Measurements from ENCODE around the gene SNRK.

Gene SNRK

GRCh38 chr3:43319376-43319775 lies 33.0 kb downstream of the SNRK start:
- H3K36me3 ChIP-seq (ENCODE audit: insufficient read depth, insufficient read length, low read length): peaks cover 3% of the 10 kb centered on the region
- H3K9ac ChIP-seq (ENCODE audit: insufficient read length, low read depth): no peak overlapping the region
- H3K27me3 ChIP-seq (ENCODE audit: insufficient read depth, insufficient read length): no peaks in the 10 kb centered on the region
- no peak for DNase-seq (ENCODE audit: low read depth, low spot score)
- no peaks in the 10 kb centered on the region for H3K4me1 ChIP-seq (ENCODE audit: insufficient read depth, insufficient read length)
- TF ChIP-seq YY1 (IDR thresholded peaks at IDR 0.05; ENCODE audit: insufficient read depth, insufficient read length) (no peak), ZNF274 (IDR thresholded peaks at IDR 0.05; ENCODE audit: low read depth, low read length) (no peak), SUZ12 (IDR thresholded peaks at IDR 0.05; ENCODE audit: extremely low read depth, insufficient read depth, insufficient read length) (no peak)
- H3K9me3 ChIP-seq (ENCODE audit: insufficient read depth, low read length): no peaks in the 10 kb centered on the region
- no peak overlapping the region for H3K4me3 ChIP-seq (ENCODE audit: insufficient read length, low read depth)

GRCh38 chr3:43319794-43320193 lies 33.5 kb downstream of the SNRK start:
- Histone ChIP-seq H3K36me3 (ENCODE audit: insufficient read depth, insufficient read length, low read length) (peaks cover 3% of the 10 kb centered on the region), H3K4me1 (ENCODE audit: insufficient read depth, insufficient read length) (no peaks in the 10 kb centered on the region), H3K4me3 (ENCODE audit: insufficient read length, low read depth) (no peak overlapping the region), H3K9me3 (ENCODE audit: insufficient read depth, low read length) (no peaks in the 10 kb centered on the region), H3K9ac (ENCODE audit: insufficient read length, low read depth) (no peak overlapping the region), H3K27me3 (ENCODE audit: insufficient read depth, insufficient read length) (no peaks in the 10 kb centered on the region)
- no peak for DNase-seq (ENCODE audit: low read depth, low spot score)
- TF ChIP-seq ZNF274 (IDR thresholded peaks at IDR 0.05; ENCODE audit: low read depth, low read length) (no peak), SUZ12 (IDR thresholded peaks at IDR 0.05; ENCODE audit: extremely low read depth, insufficient read depth, insufficient read length) (no peak), YY1 (IDR thresholded peaks at IDR 0.05; ENCODE audit: insufficient read depth, insufficient read length) (no peak)

GRCh38 chr3:43320288-43320687 lies 33.9 kb downstream of the SNRK start:
- no peaks in the 10 kb centered on the region for H3K4me1 ChIP-seq (ENCODE audit: insufficient read depth, insufficient read length)
- H3K9me3 ChIP-seq (ENCODE audit: insufficient read depth, low read length): no peaks in the 10 kb centered on the region
- TF ChIP-seq SUZ12 (IDR thresholded peaks at IDR 0.05; ENCODE audit: extremely low read depth, insufficient read depth, insufficient read length): no peak
- TF ChIP-seq YY1 (IDR thresholded peaks at IDR 0.05; ENCODE audit: insufficient read depth, insufficient read length): no peak
- TF ChIP-seq ZNF274 (IDR thresholded peaks at IDR 0.05; ENCODE audit: low read depth, low read length): no peak
- peaks cover 3% of the 10 kb centered on the region for H3K36me3 ChIP-seq (ENCODE audit: insufficient read depth, insufficient read length, low read length)
- H3K9ac ChIP-seq (ENCODE audit: insufficient read length, low read depth): no peak overlapping the region
- DNase-seq (ENCODE audit: low read depth, low spot score): no peak
- H3K4me3 ChIP-seq (ENCODE audit: insufficient read length, low read depth): no peak overlapping the region
- no peaks in the 10 kb centered on the region for H3K27me3 ChIP-seq (ENCODE audit: insufficient read depth, insufficient read length)

- no peaks in the 10 kb centered on the region for H3K27me3 ChIP-seq (ENCODE audit: insufficient read depth, insufficient read length)
- peaks cover 3% of the 10 kb centered on the region for H3K36me3 ChIP-seq (ENCODE audit: insufficient read depth, insufficient read length, low read length)
- H3K4me3 ChIP-seq (ENCODE audit: insufficient read length, low read depth): no peak overlapping the region
- no peaks in the 10 kb centered on the region for H3K9me3 ChIP-seq (ENCODE audit: insufficient read depth, low read length)
- TF ChIP-seq ZNF274 (IDR thresholded peaks at IDR 0.05; ENCODE audit: low read depth, low read length) (no peak), YY1 (IDR thresholded peaks at IDR 0.05; ENCODE audit: insufficient read depth, insufficient read length) (no peak), SUZ12 (IDR thresholded peaks at IDR 0.05; ENCODE audit: extremely low read depth, insufficient read depth, insufficient read length) (no peak)
- no peak for DNase-seq (ENCODE audit: low read depth, low spot score)
- H3K4me1 ChIP-seq (ENCODE audit: insufficient read depth, insufficient read length): no peaks in the 10 kb centered on the region
- H3K9ac ChIP-seq (ENCODE audit: insufficient read length, low read depth): no peak overlapping the region
Observed at GRCh38 chr3:43323541-43323940, 37.2 kb downstream of the SNRK start.

- Histone ChIP-seq H3K36me3 (ENCODE audit: insufficient read depth, insufficient read length, low read length) (peaks cover 3% of the 10 kb centered on the region), H3K4me3 (ENCODE audit: insufficient read length, low read depth) (no peak overlapping the region), H3K9me3 (ENCODE audit: insufficient read depth, low read length) (no peaks in the 10 kb centered on the region), H3K27me3 (ENCODE audit: insufficient read depth, insufficient read length) (no peaks in the 10 kb centered on the region), H3K4me1 (ENCODE audit: insufficient read depth, insufficient read length) (no peaks in the 10 kb centered on the region), H3K9ac (ENCODE audit: insufficient read length, low read depth) (no peak overlapping the region)
- DNase-seq (ENCODE audit: low read depth, low spot score): no peak
- no peak for TF ChIP-seq YY1 (IDR thresholded peaks at IDR 0.05; ENCODE audit: insufficient read depth, insufficient read length)
- TF ChIP-seq SUZ12 (IDR thresholded peaks at IDR 0.05; ENCODE audit: extremely low read depth, insufficient read depth, insufficient read length): no peak
- no peak for TF ChIP-seq ZNF274 (IDR thresholded peaks at IDR 0.05; ENCODE audit: low read depth, low read length)
Observed at GRCh38 chr3:43326891-43327581, 40.7 kb downstream of the SNRK start.

- Histone ChIP-seq H3K27me3 (ENCODE audit: insufficient read depth, insufficient read length) (no peaks in the 10 kb centered on the region), H3K4me1 (ENCODE audit: insufficient read depth, insufficient read length) (no peaks in the 10 kb centered on the region), H3K9me3 (ENCODE audit: insufficient read depth, low read length) (no peaks in the 10 kb centered on the region), H3K9ac (ENCODE audit: insufficient read length, low read depth) (no peak overlapping the region), H3K36me3 (ENCODE audit: insufficient read depth, insufficient read length, low read length) (peaks cover 7% of the 10 kb centered on the region), H3K4me3 (ENCODE audit: insufficient read length, low read depth) (no peak overlapping the region)
- no peak for DNase-seq (ENCODE audit: low read depth, low spot score)
- TF ChIP-seq YY1 (IDR thresholded peaks at IDR 0.05; ENCODE audit: insufficient read depth, insufficient read length) (no peak), SUZ12 (IDR thresholded peaks at IDR 0.05; ENCODE audit: extremely low read depth, insufficient read depth, insufficient read length) (no peak), ZNF274 (IDR thresholded peaks at IDR 0.05; ENCODE audit: low read depth, low read length) (no peak)
Observed at GRCh38 chr3:43327582-43327979, 41.2 kb downstream of the SNRK start.

GRCh38 chr3:43328653-43329052 lies 42.3 kb downstream of the SNRK start:
- TF ChIP-seq ZNF274 (IDR thresholded peaks at IDR 0.05; ENCODE audit: low read depth, low read length) (no peak), SUZ12 (IDR thresholded peaks at IDR 0.05; ENCODE audit: extremely low read depth, insufficient read depth, insufficient read length) (no peak), YY1 (IDR thresholded peaks at IDR 0.05; ENCODE audit: insufficient read depth, insufficient read length) (no peak)
- no peak for DNase-seq (ENCODE audit: low read depth, low spot score)

More at GRCh38 chr3:43328653-43329052, 42.3 kb downstream of the SNRK start:
- Histone ChIP-seq H3K9ac (ENCODE audit: insufficient read length, low read depth) (no peak overlapping the region), H3K9me3 (ENCODE audit: insufficient read depth, low read length) (no peaks in the 10 kb centered on the region), H3K4me3 (ENCODE audit: insufficient read length, low read depth) (no peak overlapping the region), H3K36me3 (ENCODE audit: insufficient read depth, insufficient read length, low read length) (peaks cover 12% of the 10 kb centered on the region), H3K4me1 (ENCODE audit: insufficient read depth, insufficient read length) (no peaks in the 10 kb centered on the region), H3K27me3 (ENCODE audit: insufficient read depth, insufficient read length) (no peaks in the 10 kb centered on the region)

Data from NT2/D1 (cell line).